ENCODE measurements around the gene GRIA3.

The GRIA3 gene

GRCh38 chrX:123199338-123199737 lies 15.3 kb downstream of the GRIA3 start:
- DNase-seq = no peak

- no peak for DNase-seq
Measured at GRCh38 chrX:123201720-123202119, 17.6 kb downstream of the GRIA3 start.

GRCh38 chrX:123202523-123202922 lies 18.4 kb downstream of the GRIA3 start:
- no peak for DNase-seq

- DNase-seq = no peak
Measured at GRCh38 chrX:123203772-123204171, 19.7 kb downstream of the GRIA3 start.

- DNase-seq = no peak
Measured at GRCh38 chrX:123206176-123206575, 22.1 kb downstream of the GRIA3 start.

GRCh38 chrX:123210252-123210651 lies 26.2 kb downstream of the GRIA3 start:
- no peak for DNase-seq

- no peak for DNase-seq
Measured at GRCh38 chrX:123215397-123216089, 31.5 kb downstream of the GRIA3 start.

GRCh38 chrX:123217077-123217476 lies 33.0 kb downstream of the GRIA3 start:
- DNase-seq = no peak

GRCh38 chrX:123217728-123218127 lies 33.6 kb downstream of the GRIA3 start:
- DNase-seq = no peak

GRCh38 chrX:123219916-123220315 lies 35.8 kb downstream of the GRIA3 start:
- DNase-seq = no peak

GRCh38 chrX:123222920-123223319 lies 38.8 kb downstream of the GRIA3 start:
- DNase-seq = no peak

GRCh38 chrX:123223409-123223808 lies 39.3 kb downstream of the GRIA3 start:
- no peak for DNase-seq

- no peak for DNase-seq
Measured at GRCh38 chrX:123223859-123224258, 39.8 kb downstream of the GRIA3 start.

GRCh38 chrX:123230798-123231197 lies 46.7 kb downstream of the GRIA3 start:
- DNase-seq = no peak

GRCh38 chrX:123236859-123237258 lies 52.8 kb downstream of the GRIA3 start:
- no peak for DNase-seq

- no peak for DNase-seq
Measured at GRCh38 chrX:123237271-123237670, 53.2 kb downstream of the GRIA3 start.

GRCh38 chrX:123254457-123254856 lies 70.4 kb downstream of the GRIA3 start:
- no peak for DNase-seq

- DNase-seq = no peak
Measured at GRCh38 chrX:123256378-123256777, 72.3 kb downstream of the GRIA3 start.

- DNase-seq = no peak
Measured at GRCh38 chrX:123260920-123261418, 76.9 kb downstream of the GRIA3 start.

- no peak for DNase-seq
Measured at GRCh38 chrX:123263270-123263669, 79.2 kb downstream of the GRIA3 start.

- no peak for DNase-seq
Measured at GRCh38 chrX:123263747-123264146, 79.7 kb downstream of the GRIA3 start.

- DNase-seq = no peak
Measured at GRCh38 chrX:123267220-123267619, 83.1 kb downstream of the GRIA3 start.

GRCh38 chrX:123271902-123272301 lies 87.8 kb downstream of the GRIA3 start:
- no peak for DNase-seq

- no peak for DNase-seq
Measured at GRCh38 chrX:123272630-123273029, 88.6 kb downstream of the GRIA3 start.

- no peak for DNase-seq
Measured at GRCh38 chrX:123274796-123275195, 90.7 kb downstream of the GRIA3 start.
